Liver (tissue), 3 donors: Measurements from ENCODE around the gene PRKD1.

Experiments
- EGR1 ChIP-seq, 2 donors: IDR thresholded peaks; 2 replicates each; pipeline ENCODE4 v1.6.1; 2016 to 2018; ENCODE audit warnings: antibody characterized with exemption in 2 of 2, low read depth in 2 of 2
- SP1 ChIP-seq: IDR thresholded peaks from 2 replicates; pipeline ENCODE4 v1.6.1; 2018; ENCODE audit warnings: antibody characterized with exemption, mild to moderate bottlenecking
- TF ChIP-seq, protein P1 (sequence below): fragments of 150-350 bp; IDR thresholded peaks from 2 replicates; pipeline ENCODE4 v1.5.1; 2017; ENCODE audit warnings: improper control_type of control experiment, low read depth, low read length; ENCODE audit not compliant: missing input control
- TF ChIP-seq, protein P2 (sequence below): IDR thresholded peaks from 2 replicates; pipeline ENCODE4 v1.6.1; 2016; ENCODE audit warnings: antibody characterized with exemption
- donor health status: healthy.
- donor health status: healthy.

DNA sequence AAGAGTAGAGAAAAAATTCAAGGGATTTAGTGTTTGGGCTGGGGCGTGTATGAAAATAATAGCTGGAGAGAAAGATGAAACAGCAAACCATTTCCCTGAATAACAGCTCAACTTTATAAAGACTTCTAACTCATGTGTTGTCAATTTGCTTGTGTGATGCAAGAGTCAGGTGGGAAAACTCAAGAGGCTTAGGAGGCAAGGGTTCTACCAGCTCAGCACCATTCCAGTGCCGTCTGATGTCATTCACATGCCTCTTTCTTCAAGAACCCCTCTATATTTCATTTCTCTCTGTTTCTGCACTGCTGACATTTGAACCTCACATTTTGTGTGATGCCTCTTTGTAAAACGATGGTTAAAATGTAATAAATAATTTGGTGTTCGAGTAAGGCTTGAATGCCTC, 192.2 kb downstream of the PRKD1 start:
- no peak for TF ChIP-seq EGR1 (IDR thresholded peaks at IDR 0.05; ENCODE audit: low read depth in 2 of 2)
- TF ChIP-seq, protein P1, sequence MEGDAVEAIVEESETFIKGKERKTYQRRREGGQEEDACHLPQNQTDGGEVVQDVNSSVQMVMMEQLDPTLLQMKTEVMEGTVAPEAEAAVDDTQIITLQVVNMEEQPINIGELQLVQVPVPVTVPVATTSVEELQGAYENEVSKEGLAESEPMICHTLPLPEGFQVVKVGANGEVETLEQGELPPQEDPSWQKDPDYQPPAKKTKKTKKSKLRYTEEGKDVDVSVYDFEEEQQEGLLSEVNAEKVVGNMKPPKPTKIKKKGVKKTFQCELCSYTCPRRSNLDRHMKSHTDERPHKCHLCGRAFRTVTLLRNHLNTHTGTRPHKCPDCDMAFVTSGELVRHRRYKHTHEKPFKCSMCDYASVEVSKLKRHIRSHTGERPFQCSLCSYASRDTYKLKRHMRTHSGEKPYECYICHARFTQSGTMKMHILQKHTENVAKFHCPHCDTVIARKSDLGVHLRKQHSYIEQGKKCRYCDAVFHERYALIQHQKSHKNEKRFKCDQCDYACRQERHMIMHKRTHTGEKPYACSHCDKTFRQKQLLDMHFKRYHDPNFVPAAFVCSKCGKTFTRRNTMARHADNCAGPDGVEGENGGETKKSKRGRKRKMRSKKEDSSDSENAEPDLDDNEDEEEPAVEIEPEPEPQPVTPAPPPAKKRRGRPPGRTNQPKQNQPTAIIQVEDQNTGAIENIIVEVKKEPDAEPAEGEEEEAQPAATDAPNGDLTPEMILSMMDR = no peak
- TF ChIP-seq, protein P2, sequence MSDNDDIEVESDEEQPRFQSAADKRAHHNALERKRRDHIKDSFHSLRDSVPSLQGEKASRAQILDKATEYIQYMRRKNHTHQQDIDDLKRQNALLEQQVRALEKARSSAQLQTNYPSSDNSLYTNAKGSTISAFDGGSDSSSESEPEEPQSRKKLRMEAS = no peak
- no peak for TF ChIP-seq SP1
